Chondrocyte (in vitro differentiated cells): ENCODE measurements around the gene PDCL3. TPM values are rescaled to one million over a fixed set of nuclear protein-coding genes. Genes with fewer than 3 reads are reported as not detected.

Experiments used
- DNase-seq: peaks from one replicate; pipeline ENCODE4 v3.0.0; 2021; ENCODE audit warnings: mixed read lengths, low spot score
- H3K27ac Mint-ChIP-seq: one replicate; pipeline ENCODE4 v1.8.0; 2021; ENCODE audit warnings: mild to moderate bottlenecking, moderate library complexity, mixed read lengths; ENCODE audit not compliant: unreplicated experiment
- H3K27me3 Mint-ChIP-seq: 2 replicates; pipeline ENCODE4 v1.8.0; 2021; ENCODE audit warnings: low read depth, mixed read lengths
- H3K36me3 Mint-ChIP-seq: 2 replicates; pipeline ENCODE4 v1.8.0; 2021; ENCODE audit warnings: low read depth, mixed read lengths
- H3K4me1 Mint-ChIP-seq: 2 replicates; pipeline ENCODE4 v1.8.0; 2021; ENCODE audit warnings: low read depth, mild to moderate bottlenecking, mixed read lengths
- H3K4me3 Mint-ChIP-seq: one replicate; pipeline ENCODE4 v1.8.0; 2021; ENCODE audit warnings: mild to moderate bottlenecking, moderate library complexity, mixed read lengths; ENCODE audit not compliant: unreplicated experiment
- H3K9me3 Mint-ChIP-seq: 2 replicates; pipeline ENCODE4 v1.8.0; 2021; ENCODE audit warnings: low read depth, mixed read lengths
- total RNA-seq: library from RNA; stranded (reverse); gene quantifications from 3 replicates; pipeline ENCODE4 v1.2.1, GENCODE V29; 2021
- TF ChIP-seq, protein P1 (sequence below): fragments of 200-600 bp; sonication (generic); IDR thresholded peaks from 2 replicates; pipeline ENCODE4 v1.5.0; 2021; ENCODE audit warnings: antibody characterized with exemption, mild to moderate bottlenecking, moderate library complexity

The PDCL3 gene
- total RNA-seq, 1 donor from 2014 or later: 27.1 TPM

DNA sequence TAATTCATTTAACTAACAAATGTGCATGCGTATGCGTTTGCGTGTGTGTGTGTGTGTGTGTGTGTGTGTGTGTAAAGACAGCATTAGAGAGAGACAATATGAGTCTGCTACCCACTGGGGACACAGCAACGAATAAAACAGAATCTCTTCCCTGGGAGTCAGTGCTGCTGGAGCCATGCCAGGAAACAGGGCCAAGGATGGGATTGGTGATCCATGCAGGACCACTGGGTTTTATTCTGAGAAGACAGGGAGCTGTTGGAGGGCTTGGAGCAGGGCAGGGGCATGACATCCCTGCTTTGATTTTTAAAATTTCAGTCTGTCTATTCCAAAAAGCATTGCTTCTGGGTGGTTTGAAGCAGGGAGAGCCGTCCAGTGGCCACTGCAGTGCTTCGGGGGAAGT lies 62.9 kb downstream of the PDCL3 start:
- H3K27ac Mint-ChIP-seq: no peak overlapping the region
- H3K36me3 Mint-ChIP-seq: no peaks in the 10 kb centered on the region
- no peak overlapping the region for H3K4me3 Mint-ChIP-seq
- peaks cover 29% of the 10 kb centered on the region for H3K27me3 Mint-ChIP-seq
- no peaks in the 10 kb centered on the region for H3K4me1 Mint-ChIP-seq
- DNase-seq: no peak
- TF ChIP-seq, protein P1, sequence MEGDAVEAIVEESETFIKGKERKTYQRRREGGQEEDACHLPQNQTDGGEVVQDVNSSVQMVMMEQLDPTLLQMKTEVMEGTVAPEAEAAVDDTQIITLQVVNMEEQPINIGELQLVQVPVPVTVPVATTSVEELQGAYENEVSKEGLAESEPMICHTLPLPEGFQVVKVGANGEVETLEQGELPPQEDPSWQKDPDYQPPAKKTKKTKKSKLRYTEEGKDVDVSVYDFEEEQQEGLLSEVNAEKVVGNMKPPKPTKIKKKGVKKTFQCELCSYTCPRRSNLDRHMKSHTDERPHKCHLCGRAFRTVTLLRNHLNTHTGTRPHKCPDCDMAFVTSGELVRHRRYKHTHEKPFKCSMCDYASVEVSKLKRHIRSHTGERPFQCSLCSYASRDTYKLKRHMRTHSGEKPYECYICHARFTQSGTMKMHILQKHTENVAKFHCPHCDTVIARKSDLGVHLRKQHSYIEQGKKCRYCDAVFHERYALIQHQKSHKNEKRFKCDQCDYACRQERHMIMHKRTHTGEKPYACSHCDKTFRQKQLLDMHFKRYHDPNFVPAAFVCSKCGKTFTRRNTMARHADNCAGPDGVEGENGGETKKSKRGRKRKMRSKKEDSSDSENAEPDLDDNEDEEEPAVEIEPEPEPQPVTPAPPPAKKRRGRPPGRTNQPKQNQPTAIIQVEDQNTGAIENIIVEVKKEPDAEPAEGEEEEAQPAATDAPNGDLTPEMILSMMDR: no peak
- H3K9me3 Mint-ChIP-seq: peaks cover 9% of the 10 kb centered on the region

Other genes starting within 250 kb of the PDCL3 start
- 1.7 to 1.8 TPM (median 1.7 TPM) in 3 replicates for gene LONRF2, start 240.5 kb upstream of the PDCL3 start, total RNA-seq
- gene CHST10, start 145.3 kb upstream of the PDCL3 start, total RNA-seq: 9.8 to 11.1 TPM (median 10.8 TPM) in 3 replicates
- not detected in 3 replicates for gene NMS, start 92.5 kb upstream of the PDCL3 start, total RNA-seq